Right kidney (tissue), 1 donor: ENCODE measurements around the gene TFCP2L1.

ENCODE experiments used
- DNase-seq: peaks from one replicate; pipeline ENCODE4 v3.0.0-alpha.2; 2016

Gene TFCP2L1

GRCh38 chr2:121219866-121220265 is 65.1 kb downstream of the TFCP2L1 start:
- DNase-seq: no peak

DNA sequence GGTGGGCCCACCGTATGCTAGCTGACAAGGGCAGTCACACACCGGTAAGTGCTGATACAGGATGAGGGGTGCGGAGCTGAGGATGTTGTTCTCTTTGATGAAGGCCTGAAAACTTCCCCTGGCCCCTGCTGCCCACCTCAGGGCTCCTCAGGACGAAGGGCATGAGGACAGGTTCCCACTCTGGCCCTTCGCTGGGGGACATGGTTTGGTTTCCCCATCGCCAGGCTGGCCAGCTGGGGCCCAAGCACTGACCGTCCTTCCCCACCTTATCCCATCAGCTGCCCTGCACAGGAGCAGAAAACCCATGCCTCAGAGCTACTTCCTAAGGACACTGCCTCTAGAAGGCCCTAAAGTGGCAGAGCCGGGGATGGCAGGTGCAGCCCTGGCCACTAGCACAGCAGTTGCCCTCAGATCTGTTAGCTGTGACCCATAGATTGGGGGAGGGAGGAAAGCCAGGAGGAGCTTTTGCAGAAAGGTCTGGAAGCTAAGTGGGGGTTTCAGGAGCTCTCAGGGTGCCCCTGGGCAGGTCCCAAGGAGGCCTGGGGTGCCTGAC is 66.5 kb downstream of the TFCP2L1 start:
- DNase-seq: no peak

DNA sequence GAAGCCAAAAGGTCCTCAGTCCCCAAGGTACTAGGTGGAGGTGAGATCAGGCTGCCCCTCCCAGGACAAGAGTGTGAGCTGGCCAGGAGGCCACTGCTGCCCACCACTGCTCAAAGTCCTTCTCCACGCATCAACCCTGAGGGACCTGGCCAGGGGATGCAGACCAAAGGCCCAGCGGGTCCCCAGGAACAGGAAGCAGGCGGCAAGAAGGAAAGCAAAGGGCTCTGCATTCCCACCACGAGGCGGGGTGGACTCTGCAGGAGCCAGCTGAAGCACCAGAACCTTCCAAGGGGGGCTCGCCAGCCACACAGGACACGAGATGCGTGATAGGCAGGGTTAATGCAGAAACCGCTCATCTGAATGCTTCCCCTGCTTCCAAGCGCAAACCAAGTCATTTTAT is 67.4 kb downstream of the TFCP2L1 start:
- DNase-seq: no peak

DNA sequence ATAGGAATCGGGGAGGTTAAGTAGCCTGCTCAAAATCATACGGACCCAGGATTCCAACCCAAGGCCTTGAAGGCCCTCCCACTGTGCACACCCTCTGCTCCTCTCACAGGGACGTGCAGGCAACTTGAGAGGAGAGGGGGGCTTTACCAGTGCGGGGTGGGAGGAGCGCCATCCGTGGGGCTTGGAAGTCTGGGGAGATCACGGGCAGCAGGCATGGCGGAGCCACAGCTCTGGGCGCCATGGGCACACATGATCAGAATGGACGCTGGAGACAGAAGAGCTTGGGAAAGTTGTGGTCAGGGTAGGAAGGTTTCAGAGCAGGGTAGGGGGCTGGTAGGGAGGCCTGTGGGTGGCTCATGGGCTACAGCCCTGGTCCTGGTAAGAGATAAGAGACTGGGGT is 70.7 kb downstream of the TFCP2L1 start:
- DNase-seq: no peak

DNA sequence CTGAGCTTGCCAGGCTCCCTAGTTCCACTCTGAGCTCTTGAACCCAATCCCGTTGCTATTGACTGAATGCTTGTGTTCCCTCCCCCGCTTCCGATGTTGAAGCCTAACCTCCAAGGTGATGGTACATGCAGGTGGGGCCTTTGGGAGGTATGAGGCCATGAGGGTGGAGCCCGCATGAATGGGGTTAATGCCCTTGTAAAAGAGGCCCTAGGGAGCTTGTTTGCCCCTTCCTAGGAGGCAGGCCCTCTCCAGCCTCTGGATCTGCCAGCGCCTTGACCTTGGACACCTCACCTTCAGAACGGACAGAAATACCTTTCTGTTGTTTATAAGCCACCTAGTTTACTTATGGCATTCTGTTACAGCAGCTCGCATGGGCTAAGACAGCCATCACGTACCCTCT is 71.6 kb downstream of the TFCP2L1 start:
- DNase-seq: no peak

- DNase-seq: no peak
Measured at GRCh38 chr2:121212661-121213325, 72.2 kb downstream of the TFCP2L1 start.

GRCh38 chr2:121211689-121212151 is 73.3 kb downstream of the TFCP2L1 start:
- DNase-seq: no peak

DNA sequence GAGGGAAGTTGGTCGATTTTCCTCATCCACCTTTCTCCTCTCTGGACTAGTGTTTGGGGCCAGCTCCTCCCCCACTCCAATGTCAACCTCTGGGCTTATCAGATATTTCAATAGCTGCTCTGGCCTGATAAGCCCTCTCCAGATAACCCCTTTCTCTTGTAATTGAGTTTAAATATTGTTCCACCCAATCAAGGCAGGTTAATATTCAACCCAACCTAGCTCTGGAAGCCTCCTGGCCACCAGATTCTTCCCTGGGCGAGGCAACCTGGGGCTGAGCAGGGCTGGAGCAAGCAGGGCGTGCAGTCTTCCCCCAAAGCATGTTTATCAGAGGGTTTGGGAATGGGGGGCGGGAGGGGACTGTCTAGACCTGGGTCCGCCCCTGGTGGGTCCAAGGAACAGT is 73.8 kb downstream of the TFCP2L1 start:
- DNase-seq: no peak

GRCh38 chr2:121210691-121211090 is 74.3 kb downstream of the TFCP2L1 start:
- no peak for DNase-seq

DNA sequence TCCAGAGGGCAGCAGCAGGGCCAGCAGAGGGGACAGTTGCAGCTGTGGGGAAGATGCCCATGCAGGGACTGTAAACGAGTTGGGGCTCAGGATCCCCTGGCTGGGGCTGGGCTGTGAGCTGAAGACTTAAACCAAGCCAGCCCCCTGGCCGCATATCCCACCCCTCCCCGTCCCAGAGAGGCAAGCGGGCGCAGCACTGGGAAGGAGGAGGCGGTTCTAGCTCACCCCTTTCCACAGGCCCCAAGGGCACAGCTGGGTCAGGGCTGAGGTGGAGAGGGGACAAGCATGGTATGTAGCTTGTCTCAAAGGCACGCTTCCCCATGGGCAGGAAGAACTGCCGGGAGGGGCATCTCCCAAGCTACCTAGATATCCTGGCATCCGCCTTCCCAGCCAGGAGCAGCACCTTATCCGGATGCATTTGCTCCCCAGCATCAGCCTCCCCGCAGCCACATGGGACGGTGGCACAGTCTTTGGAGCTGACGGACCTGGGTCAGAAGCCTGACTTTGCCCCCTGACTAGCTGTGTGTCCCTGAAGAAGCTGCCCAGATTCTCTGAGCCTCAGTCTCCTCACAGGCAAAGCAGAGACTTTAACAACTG is 75.9 kb downstream of the TFCP2L1 start:
- DNase-seq: no peak

DNA sequence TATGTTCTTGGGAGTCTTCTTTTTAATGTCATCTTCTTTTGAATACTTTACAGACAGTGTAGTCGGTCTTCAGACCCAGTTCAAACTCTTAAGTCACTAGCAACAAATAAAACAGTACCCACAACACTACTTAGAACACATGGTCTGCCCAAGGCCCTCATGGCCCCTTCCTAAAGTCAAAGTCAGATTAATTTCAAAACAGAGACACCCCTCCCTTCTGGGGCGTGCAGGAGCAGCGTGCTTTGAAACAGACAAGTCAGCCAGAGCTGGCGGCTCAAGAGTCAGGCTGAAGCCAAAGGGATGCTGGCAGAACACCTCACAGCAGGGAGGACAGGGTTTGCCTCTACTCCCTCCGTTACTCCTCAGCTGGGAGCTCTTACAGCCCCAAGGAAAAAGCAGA is 77.5 kb downstream of the TFCP2L1 start:
- no peak for DNase-seq

GRCh38 chr2:121205321-121205942 is 79.6 kb downstream of the TFCP2L1 start:
- no peak for DNase-seq

- no peak for DNase-seq
Measured at GRCh38 chr2:121203591-121204249, 81.3 kb downstream of the TFCP2L1 start.

DNA sequence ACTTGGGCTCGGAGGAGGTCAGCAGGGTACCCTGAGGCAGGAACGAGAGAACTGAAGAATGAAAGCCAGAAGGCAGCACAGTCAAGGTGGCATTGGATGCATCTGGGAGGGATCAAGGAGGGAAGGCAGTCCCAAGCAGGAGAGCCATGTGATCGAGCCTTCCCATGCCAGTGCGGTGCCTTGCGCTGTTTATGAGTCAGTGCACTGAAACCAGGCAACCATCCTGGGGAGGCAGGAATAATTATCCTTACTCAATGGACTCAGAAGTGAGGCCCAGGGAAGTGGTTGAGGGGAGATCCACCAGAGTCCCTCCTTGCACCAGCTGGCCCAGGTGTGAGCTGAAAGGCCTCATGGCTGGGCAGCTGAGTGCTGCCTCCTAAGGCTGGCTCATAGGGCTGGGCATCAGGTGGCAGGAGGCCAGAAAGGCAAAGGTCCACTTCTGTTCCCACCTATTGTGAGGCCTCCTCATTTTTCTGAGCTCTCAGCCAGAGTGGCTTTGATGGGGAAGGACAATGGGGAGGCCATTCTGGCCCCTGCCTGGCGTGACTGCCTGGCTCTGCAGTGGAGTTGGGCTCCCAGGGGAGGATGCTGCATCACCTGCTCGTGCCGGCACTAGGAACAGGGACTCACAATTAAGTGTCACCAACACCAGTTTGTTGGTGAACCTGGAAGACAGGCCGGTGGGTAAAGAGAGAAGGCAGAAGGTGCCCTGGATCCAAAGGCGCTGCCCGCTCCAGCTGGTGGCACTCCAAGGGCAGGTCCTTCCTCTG is 82.3 kb downstream of the TFCP2L1 start:
- DNase-seq: no peak

- no peak for DNase-seq
Measured at GRCh38 chr2:121201796-121202195, 83.2 kb downstream of the TFCP2L1 start.

GRCh38 chr2:121200419-121201315 is 84.3 kb downstream of the TFCP2L1 start:
- no peak for DNase-seq

DNA sequence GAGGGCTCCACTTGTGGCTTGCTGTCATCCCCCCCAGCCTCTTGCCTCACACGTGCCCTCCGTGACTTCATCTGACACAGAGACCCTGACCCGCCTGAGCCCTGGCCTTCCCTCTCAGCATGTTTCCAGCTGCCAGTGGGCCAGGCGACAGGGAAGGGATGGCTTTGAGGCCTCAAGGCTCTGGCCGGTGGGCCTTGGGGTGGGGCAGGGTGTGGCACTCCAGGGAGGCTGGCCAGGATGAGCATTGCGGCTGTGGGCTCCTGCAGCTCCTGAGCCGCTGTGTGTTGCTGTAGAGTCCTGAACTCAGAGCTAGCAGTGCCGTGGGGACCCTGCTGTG is 85.0 kb downstream of the TFCP2L1 start:
- DNase-seq: no peak

DNA sequence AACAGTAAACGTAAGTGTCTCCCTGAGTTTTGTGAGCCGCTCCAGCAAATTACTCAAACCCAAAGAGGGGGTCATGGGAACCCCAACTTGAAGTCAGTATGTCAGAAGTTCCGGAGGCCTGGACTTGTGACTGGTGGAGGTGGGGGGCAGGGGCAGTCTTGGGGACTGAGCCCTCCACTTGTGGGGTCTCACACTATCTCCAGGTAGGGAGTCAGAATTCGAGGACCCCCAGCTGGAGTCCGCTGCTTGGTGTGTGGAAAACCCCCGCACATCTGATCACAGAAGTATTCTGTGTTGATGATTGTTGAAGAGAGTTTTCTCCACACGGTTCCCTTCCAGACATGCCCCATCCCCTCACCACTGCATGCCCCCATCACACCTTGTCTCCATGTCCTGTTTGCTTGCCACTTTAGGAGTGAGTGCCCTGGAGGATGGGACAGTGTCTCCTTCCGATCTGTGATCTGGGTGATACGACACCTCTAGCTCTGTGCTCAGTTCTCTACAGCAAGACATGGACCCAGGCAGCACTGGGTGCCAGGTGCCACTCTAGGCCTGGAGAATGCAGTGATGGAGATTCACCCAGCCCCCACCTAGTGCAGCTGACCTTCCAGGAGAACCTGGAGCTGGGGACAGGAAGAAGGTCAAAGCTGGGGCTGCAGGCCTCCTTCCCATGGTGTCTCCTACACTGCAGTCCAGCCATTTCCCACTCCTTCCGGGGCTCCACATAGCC is 85.6 kb downstream of the TFCP2L1 start:
- DNase-seq: no peak

GRCh38 chr2:121197369-121198091 is 87.5 kb downstream of the TFCP2L1 start:
- no peak for DNase-seq

DNA sequence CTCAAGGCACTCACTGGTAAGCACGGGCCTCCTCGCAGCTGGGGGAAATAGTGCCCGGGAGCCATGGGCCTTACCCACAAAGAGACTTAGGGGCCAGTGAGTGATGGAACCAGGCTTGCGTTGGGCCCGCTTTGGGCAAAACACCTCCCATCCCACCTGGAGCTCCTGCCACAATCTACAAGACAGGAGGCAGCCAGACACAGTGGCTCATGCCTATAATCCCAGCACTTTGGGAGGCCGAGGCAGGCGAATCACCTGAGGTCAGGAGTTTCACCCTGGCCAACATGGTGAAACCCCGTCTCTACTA is 88.2 kb downstream of the TFCP2L1 start:
- DNase-seq: no peak
